HepG2 (cell line): ENCODE results near the gene TMC8. TPM values are rescaled to one million over a fixed set of nuclear protein-coding genes. Genes with fewer than 3 reads are reported as not detected.

Experiments used
- ATAC-seq: fragments of 200-7000 bp; cut with Tn5 transposase; 3 replicates; pipeline ENCODE4 v1.9.1; 2020; ENCODE audit warnings: mild to moderate bottlenecking, moderate library complexity
- BruUV-seq: library from RNA; stranded (reverse); fragments of 400-500 nt; replicated peaks from 2 replicates; lab custom pipeline; 2021; lab: Mats Ljungman, UMichigan
- CTCF ChIA-PET: fragments of 300-600 bp; formaldehyde crosslinking; extraction: SDS; loops from one replicate; lab custom pipeline; 2021; ENCODE audit warnings: low total read pairs, inconsistent platforms, low intra/inter-chr PET ratio; lab: Yijun Ruan, JAX
- POLR2A ChIA-PET: fragments of 350-600 bp; sonication (Branson Sonifier 250); formaldehyde crosslinking; loops from one replicate; lab custom pipeline; 2020; ENCODE audit warnings: antibody characterized with exemption, inconsistent platforms; lab: Yijun Ruan, JAX
- DNase-seq: peaks from one replicate; pipeline ENCODE4 v3.0.0-alpha.2; 2015; ENCODE audit warnings: low spot score
- FAIRE-seq: peaks from 3 replicates; lab custom pipeline; 2011; peaks lifted over from hg19 to GRCh38; lab: Jason Lieb, UNC
- H2AFZ ChIP-seq: one replicate; pipeline ENCODE4 v1.6.1; 2011; ENCODE audit warnings: low read length, inconsistent platforms
- H3K27ac ChIP-seq: fragments of 300-600 bp; 3 replicates; pipeline ENCODE4 v1.8.0; 2011; ENCODE audit warnings: mixed run types, mild to moderate bottlenecking, mixed read lengths, low read length, inconsistent platforms; ENCODE audit not compliant: insufficient read depth; ENCODE audit errors: extremely low read length
- H3K27me3 ChIP-seq, 2 experiments: fragments of 200-600 bp in 1 of 2; 2 replicates in 1 of 2; 3 replicates in 1 of 2; pipeline versions ENCODE4 v1.6.0 to v1.8.0; 2011; ENCODE audit warnings: low read length in 2 of 2, mild to moderate bottlenecking in 2 of 2, moderate library complexity in 2 of 2, inconsistent platforms in 1 of 2; ENCODE audit not compliant: insufficient read depth in 2 of 2, control insufficient read depth in 1 of 2
- H3K36me3 ChIP-seq, 2 experiments: fragments of 200-600 bp in 1 of 2; replicated peaks in 1 of 2; 2 replicates in 1 of 2; 3 replicates in 1 of 2; pipeline versions ENCODE4 v1.5.1 to v1.8.0; 2011; ENCODE audit warnings: low read length in 2 of 2, inconsistent platforms in 1 of 2; ENCODE audit not compliant: insufficient read depth in 2 of 2, control insufficient read depth in 1 of 2
- H3K4me1 ChIP-seq: 2 replicates; pipeline ENCODE4 v1.5.1; 2012; ENCODE audit warnings: low read length, inconsistent platforms; ENCODE audit not compliant: insufficient read depth
- H3K4me2 ChIP-seq: 2 replicates; pipeline ENCODE4 v1.6.0; 2011; ENCODE audit warnings: low read depth, low read length, inconsistent platforms
- H3K4me3 ChIP-seq, 3 experiments: fragments of 200-600 bp in 1 of 3; sonication (generic), shearing (Covaris generic) in 1 of 3; replicated peaks in 1 of 3; 2 replicates each; pipeline ENCODE4 v1.5.1; 2011 to 2016; ENCODE audit warnings: low read length in 3 of 3, inconsistent platforms in 2 of 3, low read depth in 2 of 3, mild to moderate bottlenecking in 2 of 3, control low read depth in 1 of 3, mixed read lengths in 1 of 3; ENCODE audit not compliant: insufficient read depth in 1 of 3
- H3K79me2 ChIP-seq: one replicate; pipeline ENCODE4 v1.6.1; 2011; ENCODE audit warnings: low read length, inconsistent platforms; ENCODE audit not compliant: insufficient read depth
- H3K9ac ChIP-seq: 2 replicates; pipeline ENCODE4 v1.6.0; 2011; ENCODE audit warnings: mild to moderate bottlenecking, low read depth, low read length, inconsistent platforms; ENCODE audit not compliant: insufficient read depth
- H3K9me3 ChIP-seq: 2 replicates; pipeline ENCODE4 v1.5.1; 2012; ENCODE audit warnings: mild to moderate bottlenecking, low read length
- H4K20me1 ChIP-seq: 2 replicates; pipeline ENCODE4 v1.6.0; 2011; ENCODE audit warnings: inconsistent platforms, mild to moderate bottlenecking, low read length, moderate library complexity; ENCODE audit not compliant: insufficient read depth
- ATM ChIP-seq: fragments of 450-650 bp; IDR thresholded peaks from 2 replicates; pipeline ENCODE4 v1.7.1; 2017; ENCODE audit warnings: mild to moderate bottlenecking, borderline replicate concordance
- HNF4A ChIP-seq: sonication (generic); formaldehyde crosslinking; IDR thresholded peaks from 2 replicates; pipeline ENCODE4 v1.4.0; 2020; ENCODE audit warnings: missing genetic modification reagents
- NCOR1 ChIP-seq: fragments of 200-600 bp; sonication (generic); IDR thresholded peaks from 2 replicates; pipeline ENCODE4 v1.7.0; 2017; ENCODE audit warnings: antibody characterized with exemption, low read length, borderline replicate concordance
- NKX3-1 ChIP-seq: sonication (generic); formaldehyde crosslinking; IDR thresholded peaks from 2 replicates; pipeline ENCODE4 v1.5.0; 2020; ENCODE audit warnings: missing genetic modification reagents
- PHB2 ChIP-seq: fragments of 450-650 bp; IDR thresholded peaks from 2 replicates; pipeline ENCODE4 v1.6.1; 2018; ENCODE audit not compliant: partially characterized antibody
- POLR2A ChIP-seq, 2 experiments: IDR thresholded peaks; 2 replicates each; pipeline ENCODE4 v1.6.1; 2011; ENCODE audit warnings: low read depth in 2 of 2, low read length in 2 of 2, mild to moderate bottlenecking in 1 of 2, moderate library complexity in 1 of 2; ENCODE audit not compliant: insufficient read depth in 1 of 2
- RARG ChIP-seq: sonication (generic); formaldehyde crosslinking; IDR thresholded peaks from 2 replicates; pipeline ENCODE4 v1.4.0; 2020; ENCODE audit warnings: low read depth, mild to moderate bottlenecking, missing genetic modification reagents
- TEAD3 ChIP-seq: optimal IDR thresholded peaks from 2 replicates; pipeline ENCODE3; 2016; ENCODE audit warnings: borderline replicate concordance
- ZNF546 ChIP-seq: sonication (generic); formaldehyde crosslinking; conservative IDR thresholded peaks from 2 replicates; pipeline ENCODE4 v1.8.1; 2023; ENCODE audit warnings: mild to moderate bottlenecking, missing genetic modification reagents
- WGBS: methylation state at CpG from one replicate; pipeline ENCODE4 v1.1.6; 2017; ENCODE audit warnings: low lambda C conversion rate; 5-methylcytosine and 5-hydroxymethylcytosine counted together
- in situ Hi-C: cut with HindIII; loops from 2 replicates; pipeline ENCODE4 v1.10.0; 2017; ENCODE audit warnings: low pct_unique_long_range_greater_than_20kb; ENCODE audit not compliant: extremely low pct_ligation_motif_present
- intact Hi-C: fragments of 100-400 bp; cut with micrococcal nuclease; formaldehyde crosslinking; loops from one replicate; pipeline ENCODE4 v1.10.0; 2022; ENCODE audit not compliant: unreplicated experiment
- polyA plus RNA-seq, 8 experiments: library from polyadenylated mRNA; depleted of rRNA in 3 of 8; stranded (reverse) in 7 of 8; unstranded in 1 of 8; fragments of >200 nt; fragmentation: Illumina TruSeq in 4 of 8; extraction: Trizol in 4 of 8; gene quantifications; 2 replicates each; pipeline versions ENCODE4 v1.2.1 to v1.2.3, GENCODE V29; 2011 to 2016; ENCODE audit warnings: low read depth in 4 of 8, missing spikeins in 1 of 8, mixed read lengths in 1 of 8; ENCODE audit not compliant: insufficient read depth in 1 of 8
- total RNA-seq, 5 experiments: library from RNA; depleted of rRNA; stranded (reverse); fragments of >200 nt; fragmentation: Illumina TruSeq; extraction: Trizol; gene quantifications; 2 replicates each; pipeline ENCODE4 v1.2.3, GENCODE V29; 2016; ENCODE audit warnings: low read depth in 1 of 5
- TF ChIP-seq, protein P1 (sequence below): sonication (generic); formaldehyde crosslinking; IDR thresholded peaks from 2 replicates; pipeline ENCODE4 v1.5.1; 2020; ENCODE audit warnings: missing genetic modification reagents, mild to moderate bottlenecking, borderline replicate concordance
- TF ChIP-seq, protein P2 (sequence below): sonication (generic); formaldehyde crosslinking; IDR thresholded peaks from 2 replicates; pipeline ENCODE4 v1.5.1; 2020; ENCODE audit warnings: missing genetic modification reagents, mild to moderate bottlenecking, borderline replicate concordance
- TF ChIP-seq, protein P3 (sequence below): sonication (generic); formaldehyde crosslinking; IDR thresholded peaks from 2 replicates; pipeline ENCODE4 v1.8.0; 2022; ENCODE audit warnings: mild to moderate bottlenecking, missing genetic modification reagents, moderate library complexity
- TF ChIP-seq, protein P4 (sequence below): sonication (generic); formaldehyde crosslinking; IDR thresholded peaks from 2 replicates; pipeline ENCODE4 v1.4.0; 2020; ENCODE audit warnings: missing genetic modification reagents, borderline replicate concordance

The TMC8 gene
- total and polyA plus RNA-seq, 2 of the 13 experiments (the other 11 are each of a cell fraction or from before 2014, with no cell fraction given) = 0.53 to 7.8 TPM

DNA sequence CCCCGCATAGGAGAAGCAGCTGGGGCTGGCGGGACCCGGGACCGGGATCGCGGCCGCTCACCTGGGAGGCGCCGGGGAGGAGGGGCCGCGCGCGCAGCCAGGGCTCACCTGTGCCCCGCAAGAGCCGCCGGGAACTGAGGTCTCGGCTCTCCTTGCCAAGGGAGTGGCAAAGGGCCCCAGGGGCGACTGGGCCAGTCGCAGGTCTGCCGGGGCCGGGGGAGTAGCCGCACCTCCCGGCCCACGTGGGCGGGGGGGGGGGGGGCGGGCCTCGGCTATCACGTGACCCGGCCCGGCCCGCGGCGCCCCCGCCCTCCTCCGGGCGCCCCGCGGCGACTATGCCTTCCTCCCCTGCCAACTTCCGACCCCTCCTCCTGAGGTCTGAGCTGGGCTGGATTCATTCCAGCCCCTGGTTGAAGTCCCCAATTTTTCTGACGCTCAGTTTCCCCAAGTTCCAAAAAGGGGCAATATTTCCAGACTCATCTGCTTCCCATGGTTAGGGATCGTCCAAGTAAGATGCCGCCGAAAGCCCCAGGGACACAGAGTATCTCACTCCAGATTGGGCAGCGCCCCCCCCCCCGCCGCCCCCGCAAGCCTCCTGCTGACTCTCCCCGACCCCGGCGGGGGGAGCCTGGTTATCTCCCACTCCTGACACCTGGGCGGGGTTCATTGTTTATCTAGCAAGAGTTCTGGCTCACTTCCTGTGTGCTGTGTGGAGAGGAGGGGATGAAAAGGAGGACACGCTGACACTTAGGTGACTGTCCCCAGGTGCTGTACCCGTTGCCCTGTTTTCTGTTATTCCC is 1.8 kb upstream of the TMC8 start, which contains the start of gene TMC6 (continued):
- TF ChIP-seq, protein P1, sequence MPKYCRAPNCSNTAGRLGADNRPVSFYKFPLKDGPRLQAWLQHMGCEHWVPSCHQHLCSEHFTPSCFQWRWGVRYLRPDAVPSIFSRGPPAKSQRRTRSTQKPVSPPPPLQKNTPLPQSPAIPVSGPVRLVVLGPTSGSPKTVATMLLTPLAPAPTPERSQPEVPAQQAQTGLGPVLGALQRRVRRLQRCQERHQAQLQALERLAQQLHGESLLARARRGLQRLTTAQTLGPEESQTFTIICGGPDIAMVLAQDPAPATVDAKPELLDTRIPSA (CRISPR knock-in tag) = no peak; the same call in 1 of the 2 replicates
- TF ChIP-seq HNF4A (peak; percentile 4; the same call in 1 of the 2 replicates), ATM (no peak), ZNF546 (CRISPR knock-in tag) (0 out of 2 replicates have a peak, but pooled peaks have one; percentile 12), RARG (CRISPR knock-in tag) (no peak), POLR2A (IDR thresholded peaks at IDR 0.05; ENCODE audit: insufficient read depth in 1 of 2, low read depth in 2 of 2, low read length in 2 of 2) (peak; percentile 67 to 77)
- TF ChIP-seq, protein P2, sequence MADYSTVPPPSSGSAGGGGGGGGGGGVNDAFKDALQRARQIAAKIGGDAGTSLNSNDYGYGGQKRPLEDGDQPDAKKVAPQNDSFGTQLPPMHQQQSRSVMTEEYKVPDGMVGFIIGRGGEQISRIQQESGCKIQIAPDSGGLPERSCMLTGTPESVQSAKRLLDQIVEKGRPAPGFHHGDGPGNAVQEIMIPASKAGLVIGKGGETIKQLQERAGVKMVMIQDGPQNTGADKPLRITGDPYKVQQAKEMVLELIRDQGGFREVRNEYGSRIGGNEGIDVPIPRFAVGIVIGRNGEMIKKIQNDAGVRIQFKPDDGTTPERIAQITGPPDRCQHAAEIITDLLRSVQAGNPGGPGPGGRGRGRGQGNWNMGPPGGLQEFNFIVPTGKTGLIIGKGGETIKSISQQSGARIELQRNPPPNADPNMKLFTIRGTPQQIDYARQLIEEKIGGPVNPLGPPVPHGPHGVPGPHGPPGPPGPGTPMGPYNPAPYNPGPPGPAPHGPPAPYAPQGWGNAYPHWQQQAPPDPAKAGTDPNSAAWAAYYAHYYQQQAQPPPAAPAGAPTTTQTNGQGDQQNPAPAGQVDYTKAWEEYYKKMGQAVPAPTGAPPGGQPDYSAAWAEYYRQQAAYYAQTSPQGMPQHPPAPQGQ (CRISPR knock-in tag) = no peak

DNA sequence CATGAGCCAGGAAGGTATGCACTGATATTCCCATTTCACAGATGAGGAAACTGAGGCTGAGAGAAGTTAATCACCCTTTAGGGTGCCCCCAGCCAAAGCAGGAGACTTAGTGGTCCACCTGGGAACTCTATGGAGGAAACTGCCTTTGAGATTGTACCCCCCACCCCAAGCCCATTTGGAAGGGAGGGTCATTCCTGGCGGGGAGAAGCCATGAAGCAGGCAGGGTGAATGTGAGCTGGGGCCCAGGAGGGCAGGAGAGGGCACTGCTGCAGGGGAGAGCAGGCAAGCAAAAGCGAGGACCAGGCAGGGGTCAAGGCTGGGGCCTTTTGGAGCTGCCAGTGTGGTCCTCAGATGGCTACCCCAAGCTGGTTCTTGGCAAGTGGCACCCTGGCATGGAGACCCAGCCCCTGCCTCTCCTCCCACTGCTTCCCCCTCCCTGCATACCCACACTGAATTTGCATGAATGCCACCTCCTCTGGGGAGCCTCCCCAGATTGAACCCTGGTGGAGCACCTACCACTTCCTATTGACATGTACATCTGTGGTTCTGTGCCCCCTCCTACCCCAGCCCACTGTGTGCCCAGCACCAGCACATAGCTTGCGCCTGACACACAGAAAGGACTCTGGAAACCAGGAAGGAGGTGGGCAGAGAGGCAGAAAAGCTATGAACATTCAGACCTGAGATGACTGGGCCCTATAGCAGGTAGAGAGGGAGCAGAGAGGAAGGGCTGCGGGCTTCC is 1.1 kb upstream of the TMC8 start:
- peak overlapping the region; percentile 51 for H3K27ac ChIP-seq
- H3K36me3 ChIP-seq = peaks cover 13 to 18% of the 10 kb centered on the region in 2 experiments; a peak in 4 of 5 replicates
- ChIA-PET CTCF (no interaction called here), POLR2A (interaction anchor here (0.8 to 4.4 kb wide), 6 partner anchors 9 to 58 kb away, joined by 3 to 57 read pairs (median 10); partner anchors contain the start of genes AFMID and TK1)
- H3K9ac ChIP-seq = 0 out of 2 replicates have a peak overlapping the region, but pooled peaks have one; percentile 4
- in situ Hi-C loops = no loop called here
- no peaks in the 10 kb centered on the region for H3K9me3 ChIP-seq
- H3K4me1 ChIP-seq = peaks cover 63% of the 10 kb centered on the region
- intact Hi-C loops = loop anchor here (5.0 kb wide), 1 partner anchor 38 kb away; the partner anchor contains the start of gene SYNGR2
- no TSS peak for BruUV-seq
- peaks cover 17% of the 10 kb centered on the region for H3K79me2 ChIP-seq
- H4K20me1 ChIP-seq = peaks cover 3% of the 10 kb centered on the region; the same call in 1 of the 2 replicates
- H2AFZ ChIP-seq = no peak overlapping the region
- FAIRE-seq = peak; percentile 23
- 39% methylated on average over 4 of the region's 4 CpGs for WGBS
- peak overlapping the region; percentile 2 to 95 (median 67); a peak in 3 of 6 replicates for H3K4me3 ChIP-seq
- DNase-seq = no peak
- H3K27me3 ChIP-seq = no peaks in the 10 kb centered on the region
- peak overlapping the region; percentile 90 for H3K4me2 ChIP-seq
- ATAC-seq = no peak
- 0 out of 2 replicates have a peak, but pooled peaks have one; percentile 14 for TF ChIP-seq NCOR1
- TF ChIP-seq PHB2 = no peak
- no peak for TF ChIP-seq NKX3-1 (CRISPR knock-in tag)
- TF ChIP-seq, protein P3, sequence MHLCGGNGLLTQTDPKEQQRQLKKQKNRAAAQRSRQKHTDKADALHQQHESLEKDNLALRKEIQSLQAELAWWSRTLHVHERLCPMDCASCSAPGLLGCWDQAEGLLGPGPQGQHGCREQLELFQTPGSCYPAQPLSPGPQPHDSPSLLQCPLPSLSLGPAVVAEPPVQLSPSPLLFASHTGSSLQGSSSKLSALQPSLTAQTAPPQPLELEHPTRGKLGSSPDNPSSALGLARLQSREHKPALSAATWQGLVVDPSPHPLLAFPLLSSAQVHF = no peak
- TF ChIP-seq, protein P4, sequence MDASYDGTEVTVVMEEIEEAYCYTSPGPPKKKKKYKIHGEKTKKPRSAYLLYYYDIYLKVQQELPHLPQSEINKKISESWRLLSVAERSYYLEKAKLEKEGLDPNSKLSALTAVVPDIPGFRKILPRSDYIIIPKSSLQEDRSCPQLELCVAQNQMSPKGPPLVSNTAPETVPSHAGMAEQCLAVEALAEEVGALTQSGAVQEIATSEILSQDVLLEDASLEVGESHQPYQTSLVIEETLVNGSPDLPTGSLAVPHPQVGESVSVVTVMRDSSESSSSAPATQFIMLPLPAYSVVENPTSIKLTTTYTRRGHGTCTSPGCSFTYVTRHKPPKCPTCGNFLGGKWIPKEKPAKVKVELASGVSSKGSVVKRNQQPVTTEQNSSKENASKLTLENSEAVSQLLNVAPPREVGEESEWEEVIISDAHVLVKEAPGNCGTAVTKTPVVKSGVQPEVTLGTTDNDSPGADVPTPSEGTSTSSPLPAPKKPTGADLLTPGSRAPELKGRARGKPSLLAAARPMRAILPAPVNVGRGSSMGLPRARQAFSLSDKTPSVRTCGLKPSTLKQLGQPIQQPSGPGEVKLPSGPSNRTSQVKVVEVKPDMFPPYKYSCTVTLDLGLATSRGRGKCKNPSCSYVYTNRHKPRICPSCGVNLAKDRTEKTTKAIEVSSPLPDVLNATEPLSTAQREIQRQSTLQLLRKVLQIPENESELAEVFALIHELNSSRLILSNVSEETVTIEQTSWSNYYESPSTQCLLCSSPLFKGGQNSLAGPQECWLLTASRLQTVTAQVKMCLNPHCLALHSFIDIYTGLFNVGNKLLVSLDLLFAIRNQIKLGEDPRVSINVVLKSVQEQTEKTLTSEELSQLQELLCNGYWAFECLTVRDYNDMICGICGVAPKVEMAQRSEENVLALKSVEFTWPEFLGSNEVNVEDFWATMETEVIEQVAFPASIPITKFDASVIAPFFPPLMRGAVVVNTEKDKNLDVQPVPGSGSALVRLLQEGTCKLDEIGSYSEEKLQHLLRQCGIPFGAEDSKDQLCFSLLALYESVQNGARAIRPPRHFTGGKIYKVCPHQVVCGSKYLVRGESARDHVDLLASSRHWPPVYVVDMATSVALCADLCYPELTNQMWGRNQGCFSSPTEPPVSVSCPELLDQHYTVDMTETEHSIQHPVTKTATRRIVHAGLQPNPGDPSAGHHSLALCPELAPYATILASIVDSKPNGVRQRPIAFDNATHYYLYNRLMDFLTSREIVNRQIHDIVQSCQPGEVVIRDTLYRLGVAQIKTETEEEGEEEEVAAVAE (CRISPR knock-in tag) = no peak
- peak; percentile 26 for TF ChIP-seq TEAD3 (CRISPR knock-in tag)
